Posterior vena cava (tissue), 2 donors: Measurements from ENCODE around the gene HIVEP3. TPM values are rescaled to one million over a fixed set of nuclear protein-coding genes. Genes with fewer than 3 reads are reported as not detected.
A peak's percentile ranks its signal among the peaks of the same experiment; 100 is the strongest.

Experiments used
- DNase-seq: peaks from one replicate; pipeline ENCODE4 v3.0.0-alpha.2; 2020; ENCODE audit warnings: low spot score
- intact Hi-C, 2 donors: fragments of 100-400 bp; cut with DNase I; formaldehyde crosslinking; loops; one replicate each; pipeline versions ENCODE4 v1.14.1 to v1.14.2; 2022 to 2023
- total RNA-seq, 2 donors: library from RNA; stranded (reverse); fragmentation: NEBNext Ultra II Directional; extraction: Animal tissue kit (Norgen Biotek cat#: 25700); gene quantifications; one replicate each; pipeline ENCODE4 v1.2.1, GENCODE V29; 2021
- donor health status: DM: yes; HTN: yes; CAD: no.
- donor health status: DM: yes; HTN: yes; CAD: no.

The HIVEP3 gene
- total RNA-seq, 2 donors from 2014 or later: 4.1 to 5.5 TPM

DNA sequence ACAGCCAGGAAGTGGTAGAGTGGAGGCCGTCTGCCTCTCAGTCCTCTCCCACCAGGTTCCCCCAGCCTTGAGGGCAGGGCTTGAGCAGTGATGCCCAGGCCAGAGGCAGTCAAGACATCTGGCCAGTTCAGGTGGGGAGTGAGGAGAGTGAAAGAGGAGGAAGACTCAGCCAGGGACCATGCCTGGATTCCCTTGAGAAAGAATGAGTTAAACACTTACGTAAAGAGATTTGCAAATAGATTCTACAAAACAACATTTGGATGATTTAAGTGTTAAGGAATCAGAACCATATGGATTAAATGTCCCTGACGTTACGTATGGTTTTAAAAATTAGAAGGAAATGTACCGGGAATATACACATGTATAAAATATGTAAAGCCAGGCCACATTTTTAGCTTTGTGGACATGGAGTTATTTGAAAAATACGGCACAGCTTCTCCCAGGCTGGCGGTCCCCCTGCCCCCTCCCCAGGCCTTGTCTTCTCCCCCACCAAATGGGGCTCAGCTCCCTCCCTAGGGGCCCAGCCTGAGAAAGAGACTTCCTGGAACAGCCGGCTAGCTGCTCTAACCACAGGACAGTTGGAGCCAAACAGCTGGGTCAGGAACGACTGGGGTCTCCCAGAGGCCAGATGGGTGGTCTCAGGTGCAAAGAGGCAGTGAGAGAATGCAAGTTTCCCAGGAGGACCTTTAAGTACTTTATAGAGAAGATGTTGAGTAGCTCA is 245.9 kb downstream of the HIVEP3 start:
- DNase-seq: peak; percentile 20

GRCh38 chr1:41672173-41672572 is 246.5 kb downstream of the HIVEP3 start:
- DNase-seq: peak; percentile 67
- intact Hi-C loops: loop anchor here in 1 of 2 donors (10.0 kb wide), 1 partner anchor 1063 kb away; no protein-coding TSS in a partner anchor

More for the DNA sequence above, 245.9 kb downstream of the HIVEP3 start:
- intact Hi-C loops: loop anchor here in 1 of 2 donors (10.0 kb wide), 1 partner anchor 1062 kb away; no protein-coding TSS in a partner anchor

- DNase-seq: peak; percentile 54
- intact Hi-C loops: loop anchor here in 1 of 2 donors (10.0 kb wide), 1 partner anchor 1064 kb away; no protein-coding TSS in a partner anchor
Observed at GRCh38 chr1:41671116-41671755, 247.5 kb downstream of the HIVEP3 start.

DNA sequence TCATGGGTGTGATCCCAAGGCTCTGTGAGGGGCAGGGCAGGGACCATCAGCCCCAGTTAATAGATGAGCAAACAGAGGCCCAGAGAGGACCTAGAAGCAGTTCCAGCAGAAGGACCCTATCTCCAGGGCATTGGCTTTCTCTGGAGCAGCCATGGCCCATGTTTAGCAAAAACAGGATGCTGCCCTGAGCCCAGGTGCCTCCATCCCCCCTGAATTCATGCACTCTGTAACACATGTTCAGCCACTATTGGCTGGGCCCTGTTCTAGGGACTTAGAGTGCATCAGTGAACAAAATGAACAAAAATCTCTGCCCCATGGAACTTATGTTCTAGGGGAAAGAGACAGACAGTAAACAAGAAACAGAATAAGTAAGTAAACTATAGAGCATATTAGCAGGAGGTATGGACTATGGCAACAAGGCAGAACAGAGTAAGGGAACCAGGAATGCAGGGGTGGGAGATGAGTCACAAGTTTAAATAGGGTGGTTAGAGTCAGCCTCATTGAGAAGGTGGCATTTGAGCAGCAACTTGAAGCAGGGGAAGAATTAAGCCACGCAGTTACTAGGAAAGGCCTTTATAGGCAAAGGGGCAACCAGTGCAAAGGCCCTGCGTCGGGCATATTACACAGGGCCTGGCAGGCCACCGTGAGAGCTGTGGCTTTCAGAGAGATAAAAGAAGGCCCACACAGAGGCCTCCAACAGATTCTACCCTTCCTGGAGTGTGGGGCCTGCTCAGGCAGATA is 248.3 kb downstream of the HIVEP3 start:
- intact Hi-C loops: loop anchor here in 1 of 2 donors (10.0 kb wide), 1 partner anchor 1064 kb away; no protein-coding TSS in a partner anchor
- peak; percentile 20 for DNase-seq

DNA sequence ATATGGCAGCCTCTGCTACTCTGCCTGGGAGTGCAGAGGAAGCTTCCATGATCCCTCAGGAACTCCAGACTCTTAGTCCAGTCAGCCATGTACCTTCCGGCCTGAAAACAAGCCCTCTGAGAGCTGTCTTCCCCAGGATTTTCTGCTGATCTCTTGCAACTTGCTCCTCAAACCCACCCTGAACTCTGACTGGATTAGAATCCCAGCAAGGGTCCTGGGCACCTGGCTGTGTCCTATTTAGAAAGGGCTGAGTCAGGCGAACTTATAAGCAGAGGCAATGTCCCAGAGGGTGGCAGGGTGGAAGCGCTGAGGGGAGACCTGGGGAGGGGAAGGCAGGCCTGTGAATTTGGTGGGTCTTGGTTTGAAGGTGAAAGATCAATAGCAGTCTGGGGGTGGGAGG is 249.8 kb downstream of the HIVEP3 start:
- intact Hi-C loops: no loop called here
- DNase-seq: peak; percentile 34

DNA sequence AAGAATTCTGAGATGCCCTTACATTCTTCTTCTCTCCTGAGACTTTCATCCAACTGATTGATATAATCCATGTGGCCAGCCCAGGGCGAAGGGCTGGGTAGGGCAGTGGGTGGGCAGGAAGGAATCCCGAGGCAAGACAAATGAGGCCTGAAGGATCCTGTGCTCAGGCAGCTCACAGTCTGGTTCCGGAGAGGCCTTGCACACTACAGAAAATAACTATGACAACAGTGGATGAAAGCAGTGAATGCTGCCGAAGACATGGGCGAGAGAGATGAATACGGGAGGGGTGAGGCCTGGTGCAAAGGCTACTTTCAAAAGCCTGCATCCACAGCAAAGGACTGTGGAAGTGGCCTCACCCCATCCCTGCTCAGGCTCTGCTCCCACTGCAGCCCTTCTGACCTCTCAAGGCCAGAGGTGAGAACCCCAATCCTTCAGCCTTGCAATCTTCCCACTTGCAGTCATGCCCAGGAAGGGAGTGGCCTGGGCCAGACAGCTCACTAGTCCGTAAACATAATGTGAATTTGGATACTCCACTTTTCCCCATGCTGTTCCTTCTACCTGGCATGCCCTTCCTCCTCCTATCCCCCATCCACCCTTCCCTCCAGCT is 250.6 kb downstream of the HIVEP3 start:
- intact Hi-C loops: no loop called here

DNA sequence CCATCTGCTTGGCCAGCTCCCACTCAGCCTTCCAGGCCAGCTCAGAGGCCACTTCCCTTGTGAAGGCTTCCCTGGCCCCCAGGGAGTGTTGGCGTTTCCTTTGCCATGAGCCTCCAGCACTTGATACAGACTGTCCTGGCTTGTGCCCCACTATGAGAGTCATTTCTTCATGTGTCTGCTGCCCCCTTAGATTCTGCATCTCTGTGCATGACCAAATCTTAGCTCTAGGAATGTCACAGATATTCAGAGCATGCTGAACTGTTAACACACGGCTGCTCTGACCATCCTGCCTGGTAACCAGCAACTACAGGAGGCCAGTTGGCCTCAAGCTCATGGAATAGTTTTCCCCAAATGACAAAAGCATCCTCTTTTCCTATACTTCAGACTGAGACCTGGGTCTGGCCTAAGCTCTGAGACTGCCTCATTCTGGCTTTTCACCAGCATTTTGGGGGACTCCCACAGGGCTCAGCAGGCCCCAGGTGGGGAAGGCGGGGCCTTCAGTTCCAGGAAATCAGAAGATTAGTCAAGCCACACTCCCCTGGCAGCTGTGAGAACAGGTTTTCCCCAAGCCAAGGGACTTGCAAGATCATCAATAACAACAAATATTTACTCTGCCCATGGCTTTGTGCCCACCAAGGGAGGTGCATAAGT is 251.6 kb downstream of the HIVEP3 start:
- intact Hi-C loops: no loop called here
- no peak for DNase-seq

More for the DNA sequence above, 250.6 kb downstream of the HIVEP3 start:
- no peak for DNase-seq

- intact Hi-C loops: no loop called here
- DNase-seq: no peak
Observed at GRCh38 chr1:41665962-41666917, 252.5 kb downstream of the HIVEP3 start.

- intact Hi-C loops: loop anchor here in 1 of 2 donors (1.0 kb wide), 1 partner anchor 90 kb away; no protein-coding TSS in a partner anchor
Observed at GRCh38 chr1:41664861-41665640, 253.7 kb downstream of the HIVEP3 start.

GRCh38 chr1:41663671-41664400 is 254.9 kb downstream of the HIVEP3 start:
- no peak for DNase-seq
- intact Hi-C loops: loop anchor here in 1 of 2 donors (1.0 kb wide), 1 partner anchor 89 kb away; no protein-coding TSS in a partner anchor

More at GRCh38 chr1:41664861-41665640, 253.7 kb downstream of the HIVEP3 start:
- DNase-seq: no peak

- intact Hi-C loops: no loop called here
- DNase-seq: peak; percentile 92
Observed at GRCh38 chr1:41662765-41663437, 255.8 kb downstream of the HIVEP3 start.

DNA sequence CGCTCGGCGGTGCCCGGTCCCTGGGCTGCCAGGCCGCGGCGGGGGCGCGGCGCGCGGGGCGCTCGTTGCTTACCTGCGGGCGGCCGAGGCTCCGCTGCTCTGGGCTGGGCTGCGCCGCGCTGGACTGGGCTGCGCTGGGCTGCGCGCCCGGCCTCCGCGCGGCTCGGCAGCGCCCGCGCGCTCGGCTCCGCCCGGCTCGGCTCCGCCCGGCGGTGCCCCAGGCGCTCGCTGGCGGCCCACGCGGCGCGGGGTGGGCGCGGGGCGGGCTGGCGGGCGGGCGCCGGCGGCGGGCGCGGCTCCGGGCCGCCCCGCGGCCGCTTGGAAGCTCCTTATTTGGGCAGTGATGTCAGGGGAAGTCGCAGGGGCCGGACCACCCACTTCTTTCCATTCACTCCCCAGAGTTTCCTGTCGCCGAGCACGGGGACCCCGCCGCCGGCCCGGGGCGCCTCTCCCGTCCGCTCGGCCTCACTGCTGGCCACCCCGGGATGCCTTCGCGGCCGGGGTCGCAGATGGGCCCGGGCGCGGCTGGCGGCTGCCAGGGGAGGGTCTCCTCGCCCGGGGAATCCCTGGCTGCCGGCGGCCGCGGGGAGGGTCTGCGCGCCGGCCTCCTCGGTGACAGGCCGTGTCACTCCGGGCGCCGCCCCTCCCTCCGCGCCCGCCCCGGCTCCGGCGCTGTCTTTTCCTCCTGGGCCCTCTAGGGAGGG is 256.5 kb downstream of the HIVEP3 start:
- peak; percentile 93 for DNase-seq
- intact Hi-C loops: no loop called here

DNA sequence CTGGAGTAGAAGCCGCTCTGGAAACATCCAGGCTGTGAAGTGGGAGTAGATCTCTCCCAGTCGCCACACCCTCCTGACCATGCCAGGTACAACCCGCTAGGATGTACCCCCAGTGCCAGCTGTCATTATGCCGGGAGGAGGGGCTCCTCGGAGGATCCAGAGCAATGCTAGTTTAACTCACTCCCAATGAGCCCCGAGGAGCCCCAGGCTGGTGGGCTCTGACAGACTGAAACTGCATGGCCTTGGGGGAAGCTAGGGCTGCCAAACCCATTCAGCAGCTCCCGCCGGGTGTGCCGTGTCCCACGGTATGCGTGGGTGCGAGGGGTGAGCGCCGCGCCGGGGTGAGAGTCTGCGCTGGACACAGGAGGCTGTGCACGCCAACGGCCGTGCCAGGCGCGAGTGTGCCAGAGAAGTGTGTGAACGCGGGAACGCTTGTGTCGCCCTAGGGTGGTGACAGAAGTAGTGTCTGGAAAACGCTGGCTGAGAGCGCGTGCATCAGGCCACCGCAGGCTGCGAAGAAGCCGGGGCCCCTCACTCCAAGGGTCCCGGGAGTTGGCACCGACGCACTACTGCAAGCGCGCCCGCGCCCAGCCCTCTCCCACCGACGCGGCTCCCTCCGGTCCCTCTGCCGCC is 257.2 kb downstream of the HIVEP3 start:
- intact Hi-C loops: no loop called here
- DNase-seq: peak; percentile 84

- intact Hi-C loops: no loop called here
Observed at GRCh38 chr1:41660570-41661427, 257.9 kb downstream of the HIVEP3 start.

More at GRCh38 chr1:41660570-41661427, 257.9 kb downstream of the HIVEP3 start:
- DNase-seq: no peak
